GM21528 (cell line): ENCODE data around the gene CYP39A1.

Experiments
- ATAC-seq: cut with Tn5 transposase; IDR thresholded peaks from one replicate; pipeline ENCODE4 v1.9.1; 2021; ENCODE audit warnings: mild to moderate bottlenecking, moderate library complexity; ENCODE audit not compliant: unreplicated experiment, low FRiP score

The CYP39A1 gene, protein sequence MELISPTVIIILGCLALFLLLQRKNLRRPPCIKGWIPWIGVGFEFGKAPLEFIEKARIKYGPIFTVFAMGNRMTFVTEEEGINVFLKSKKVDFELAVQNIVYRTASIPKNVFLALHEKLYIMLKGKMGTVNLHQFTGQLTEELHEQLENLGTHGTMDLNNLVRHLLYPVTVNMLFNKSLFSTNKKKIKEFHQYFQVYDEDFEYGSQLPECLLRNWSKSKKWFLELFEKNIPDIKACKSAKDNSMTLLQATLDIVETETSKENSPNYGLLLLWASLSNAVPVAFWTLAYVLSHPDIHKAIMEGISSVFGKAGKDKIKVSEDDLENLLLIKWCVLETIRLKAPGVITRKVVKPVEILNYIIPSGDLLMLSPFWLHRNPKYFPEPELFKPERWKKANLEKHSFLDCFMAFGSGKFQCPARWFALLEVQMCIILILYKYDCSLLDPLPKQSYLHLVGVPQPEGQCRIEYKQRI

DNA sequence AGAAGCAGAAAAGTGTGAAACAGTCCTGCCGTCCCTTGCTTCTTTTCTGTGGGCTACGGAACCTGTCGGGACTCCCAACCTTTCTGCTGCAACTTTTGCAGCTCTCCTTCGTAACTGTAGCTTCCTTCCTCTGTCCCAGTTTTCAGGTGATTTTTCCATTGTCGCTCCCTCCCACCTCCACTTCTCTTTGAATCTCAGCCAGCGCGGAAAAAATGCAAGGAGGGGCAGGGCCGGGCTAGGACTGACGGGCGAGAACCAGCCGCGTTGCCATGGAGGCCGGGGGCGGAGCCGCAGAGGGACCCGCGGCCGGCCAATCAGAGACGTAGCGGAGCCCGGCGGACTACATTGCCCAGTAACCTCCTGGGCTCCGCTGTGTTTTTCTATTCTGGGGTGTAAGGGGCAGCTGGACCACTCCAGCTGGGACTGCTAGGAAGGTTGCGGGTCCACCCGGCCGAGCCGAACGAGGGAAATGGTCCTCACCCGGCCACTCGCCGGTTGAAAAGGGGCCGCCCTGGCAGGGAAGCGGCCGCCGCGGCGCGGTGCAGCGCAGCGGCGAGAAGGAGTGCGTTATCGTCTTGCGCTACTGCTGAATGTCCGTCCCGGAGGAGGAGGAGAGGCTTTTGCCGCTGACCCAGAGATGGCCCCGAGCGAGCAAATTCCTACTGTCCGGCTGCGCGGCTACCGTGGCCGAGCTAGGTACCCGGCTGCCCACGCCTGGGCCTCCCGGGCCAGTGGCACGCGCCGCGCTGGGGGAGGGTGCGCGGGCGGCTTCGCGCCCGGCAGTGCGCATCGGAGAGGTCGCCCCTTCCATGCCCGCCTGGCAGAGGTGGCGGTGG lies at the start of gene CYP39A1, which contains the start of gene SLC25A27:
CYP39A1 (minus strand) TSS at position 216 of the 836 bp plus-strand sequence. CDS start 236 bp downstream, outside the sequence.
SLC25A27 (plus strand) TSS at position 373 of the 836 bp plus-strand sequence; CDS start at position 591, 218 bp downstream.
- peak; percentile 100 for ATAC-seq

DNA sequence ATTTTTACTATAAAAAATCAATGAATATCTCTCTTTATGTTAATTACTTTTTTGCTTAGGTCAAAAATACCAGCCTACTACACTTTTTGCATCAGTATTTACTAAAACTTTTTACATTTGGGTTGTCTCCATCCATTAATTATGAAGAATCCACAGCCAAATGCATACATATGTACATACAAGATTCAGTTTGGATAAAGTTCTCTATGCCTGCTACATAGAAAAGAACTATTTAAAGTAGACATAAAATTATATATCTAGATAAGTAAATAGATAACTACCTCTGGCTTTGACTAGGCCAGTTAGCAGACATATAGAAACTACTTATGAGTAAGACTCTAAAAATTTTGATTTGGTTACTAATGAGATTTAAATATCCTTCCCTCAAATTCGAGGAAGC lies 47.4 kb upstream of the CYP39A1 start:
- ATAC-seq: no peak

DNA sequence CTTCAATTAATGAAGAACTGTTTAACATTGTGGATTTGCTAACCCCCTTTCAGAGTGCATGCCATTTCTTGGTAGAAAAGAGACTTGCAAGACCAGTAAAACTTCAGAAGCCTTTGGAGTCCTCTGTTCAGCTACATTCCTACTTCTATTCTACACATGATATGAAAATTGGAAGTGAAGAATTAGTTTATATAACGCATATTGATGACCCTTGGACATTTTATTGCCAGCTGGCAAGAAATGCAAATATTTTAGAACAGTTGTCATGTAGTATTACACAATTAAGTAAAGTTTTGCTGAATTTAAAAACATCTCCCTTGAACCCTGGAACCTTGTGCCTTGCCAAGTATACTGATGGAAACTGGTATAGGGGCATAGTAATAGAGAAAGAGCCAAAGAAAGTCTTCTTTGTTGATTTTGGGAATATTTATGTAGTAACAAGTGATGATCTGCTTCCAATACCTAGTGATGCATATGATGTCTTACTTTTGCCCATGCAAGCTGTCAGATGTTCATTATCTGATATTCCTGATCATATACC lies 38.4 kb upstream of the CYP39A1 start:
- ATAC-seq: no peak

DNA sequence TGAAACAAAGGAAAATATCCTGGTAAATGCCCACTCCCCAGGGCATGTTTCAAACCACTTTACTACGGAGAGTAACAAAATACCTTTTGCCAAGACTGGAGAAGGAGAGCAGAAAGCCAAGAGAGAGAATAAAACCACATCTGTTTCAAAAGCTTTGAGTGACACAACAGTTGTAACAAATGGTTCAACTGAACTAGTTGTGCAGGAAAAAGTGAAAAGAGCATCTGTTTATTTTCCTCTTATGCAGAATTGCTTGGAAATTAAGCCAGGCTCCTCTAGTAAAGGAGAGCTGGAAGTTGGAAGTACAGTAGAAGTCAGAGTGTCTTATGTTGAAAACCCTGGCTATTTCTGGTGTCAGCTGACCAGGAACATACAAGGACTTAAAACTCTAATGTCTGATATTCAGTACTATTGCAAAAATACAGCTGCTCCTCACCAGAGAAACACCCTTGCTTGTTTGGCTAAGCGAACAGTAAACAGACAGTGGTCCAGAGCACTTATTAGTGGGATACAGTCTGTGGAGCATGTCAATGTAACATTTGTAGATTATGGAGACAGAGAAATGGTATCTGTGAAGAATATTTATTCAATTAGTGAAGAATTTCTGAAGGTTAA lies 37.6 kb upstream of the CYP39A1 start:
- ATAC-seq: no peak

DNA sequence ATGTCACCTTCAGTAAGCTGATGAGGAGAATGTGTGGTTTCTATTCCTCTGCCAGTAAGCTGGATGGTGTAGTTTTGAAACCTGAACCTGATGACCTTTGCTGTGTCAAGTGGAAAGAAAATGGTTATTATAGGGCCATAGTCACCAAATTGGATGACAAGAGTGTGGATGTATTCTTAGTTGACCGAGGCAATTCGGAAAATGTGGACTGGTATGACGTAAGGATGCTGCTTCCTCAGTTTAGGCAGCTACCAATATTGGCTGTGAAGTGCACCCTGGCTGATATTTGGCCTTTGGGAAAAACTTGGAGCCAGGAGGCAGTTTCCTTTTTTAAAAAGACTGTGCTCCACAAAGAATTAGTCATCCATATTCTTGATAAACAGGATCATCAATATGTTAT lies 37.0 kb upstream of the CYP39A1 start:
- no peak for ATAC-seq

DNA sequence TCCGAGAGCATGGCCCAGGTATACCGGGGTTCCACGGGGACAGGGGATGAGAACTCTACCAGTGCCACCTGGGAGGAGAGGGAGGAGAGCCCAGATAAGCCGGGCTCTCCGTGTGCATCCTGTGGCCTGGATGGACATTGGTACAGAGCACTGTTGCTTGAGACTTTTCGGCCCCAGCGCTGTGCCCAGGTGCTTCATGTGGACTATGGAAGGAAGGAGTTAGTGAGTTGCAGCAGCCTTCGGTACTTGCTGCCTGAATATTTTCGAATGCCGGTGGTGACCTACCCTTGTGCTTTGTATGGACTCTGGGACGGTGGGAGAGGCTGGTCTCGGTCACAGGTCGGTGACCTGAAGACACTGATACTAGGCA lies 36.3 kb upstream of the CYP39A1 start:
- ATAC-seq: no peak

DNA sequence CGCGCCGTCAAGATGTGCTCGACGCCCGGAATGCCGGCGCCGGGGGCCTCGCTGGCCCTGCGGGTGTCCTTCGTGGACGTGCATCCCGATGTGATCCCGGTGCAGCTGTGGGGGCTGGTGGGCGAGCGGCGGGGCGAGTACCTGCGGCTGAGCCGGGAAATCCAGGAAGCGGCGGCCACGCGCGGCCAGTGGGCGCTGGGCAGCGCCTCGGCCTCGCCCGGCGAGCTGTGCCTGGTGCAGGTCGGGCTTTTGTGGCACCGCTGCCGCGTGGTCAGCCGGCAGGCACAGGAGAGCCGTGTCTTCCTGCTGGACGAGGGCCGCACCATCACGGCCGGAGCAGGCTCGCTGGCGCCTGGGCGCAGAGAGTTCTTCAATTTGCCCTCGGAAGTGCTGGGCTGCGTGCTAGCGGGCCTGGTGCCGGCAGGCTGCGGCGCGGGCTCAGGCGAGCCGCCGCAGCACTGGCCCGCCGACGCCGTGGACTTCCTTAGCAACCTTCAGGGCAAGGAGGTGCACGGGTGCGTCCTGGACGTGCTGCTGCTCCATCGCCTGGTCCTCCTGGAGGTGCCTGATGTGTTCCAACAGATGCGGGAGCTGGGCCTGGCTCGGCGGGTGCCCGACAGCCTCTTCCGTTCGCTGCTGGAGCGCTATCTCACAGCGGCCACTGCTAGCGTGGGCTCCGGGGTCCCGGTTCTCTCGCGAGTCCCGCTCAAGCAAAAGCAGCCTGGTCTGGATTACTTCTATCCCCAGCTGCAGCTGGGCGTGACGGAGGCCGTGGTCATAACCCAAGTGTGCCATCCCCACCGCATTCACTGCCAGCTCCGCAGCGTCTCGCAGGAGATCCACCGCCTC lies 35.7 kb upstream of the CYP39A1 start:
- ATAC-seq: no peak

DNA sequence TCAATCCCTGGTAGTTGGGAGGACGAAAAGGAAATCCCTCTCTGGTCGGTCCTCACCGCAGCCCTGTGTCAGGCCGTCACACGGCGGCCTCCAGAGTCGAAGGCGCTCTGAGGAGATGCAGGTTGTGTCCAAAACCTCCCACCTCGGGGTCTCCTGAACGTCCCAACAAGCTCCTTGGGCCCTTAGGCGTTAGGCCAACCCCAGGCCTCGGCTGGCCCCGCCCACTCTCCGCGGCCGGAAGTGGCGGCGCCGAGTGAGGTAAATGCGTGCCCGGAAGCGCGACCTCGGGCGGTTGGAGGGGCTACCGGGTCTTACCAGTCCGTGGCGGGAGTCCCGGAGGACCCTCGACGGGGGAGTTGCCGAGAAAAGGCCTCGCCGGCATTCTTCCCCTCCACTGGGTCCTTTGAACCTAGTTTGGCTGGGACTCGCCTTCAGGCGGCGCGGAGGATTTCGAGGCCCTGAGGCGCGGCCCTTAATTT lies 35.0 kb upstream of the CYP39A1 start, which contains the start of gene TDRD6:
TDRD6 (plus strand) TSS at position 267 of the 479 bp plus-strand sequence. CDS start 244 bp downstream, outside the sequence.
- no peak for ATAC-seq

DNA sequence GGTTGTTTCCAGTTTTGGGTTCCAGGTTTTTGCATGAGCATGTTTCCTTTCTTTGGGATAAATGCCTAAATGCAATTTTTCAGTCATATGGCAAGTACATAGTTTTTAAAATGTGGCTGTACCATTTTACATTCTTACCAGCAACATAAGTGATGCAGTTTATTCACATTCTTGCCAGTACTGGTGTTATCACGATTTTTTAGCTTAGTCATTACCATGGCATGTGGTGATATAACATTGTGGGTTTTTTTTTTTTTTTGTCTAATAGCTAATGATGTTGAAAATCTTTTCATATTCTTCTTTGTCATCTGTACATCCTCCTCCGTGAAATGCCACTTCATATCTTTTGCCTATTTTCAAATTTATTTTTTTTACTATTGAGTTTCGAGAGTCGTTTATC lies 32.2 kb upstream of the CYP39A1 start:
- no peak for ATAC-seq

DNA sequence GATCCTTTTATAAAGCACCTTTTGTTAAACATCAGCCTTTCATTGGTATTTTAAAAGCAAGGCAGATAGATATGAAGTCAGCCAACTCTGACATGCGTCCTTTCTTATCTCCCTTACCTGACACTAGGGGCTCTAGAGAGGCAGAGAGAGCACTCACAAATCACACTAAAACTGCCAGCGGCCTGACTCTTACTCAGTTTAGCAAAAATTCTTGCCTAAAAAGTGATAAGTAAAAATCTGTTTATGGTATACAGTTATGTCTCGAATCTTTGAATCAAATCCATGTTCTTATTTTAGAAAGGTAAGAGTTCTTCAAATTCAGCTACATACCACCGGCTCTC lies 24.7 kb upstream of the CYP39A1 start:
- ATAC-seq: no peak

DNA sequence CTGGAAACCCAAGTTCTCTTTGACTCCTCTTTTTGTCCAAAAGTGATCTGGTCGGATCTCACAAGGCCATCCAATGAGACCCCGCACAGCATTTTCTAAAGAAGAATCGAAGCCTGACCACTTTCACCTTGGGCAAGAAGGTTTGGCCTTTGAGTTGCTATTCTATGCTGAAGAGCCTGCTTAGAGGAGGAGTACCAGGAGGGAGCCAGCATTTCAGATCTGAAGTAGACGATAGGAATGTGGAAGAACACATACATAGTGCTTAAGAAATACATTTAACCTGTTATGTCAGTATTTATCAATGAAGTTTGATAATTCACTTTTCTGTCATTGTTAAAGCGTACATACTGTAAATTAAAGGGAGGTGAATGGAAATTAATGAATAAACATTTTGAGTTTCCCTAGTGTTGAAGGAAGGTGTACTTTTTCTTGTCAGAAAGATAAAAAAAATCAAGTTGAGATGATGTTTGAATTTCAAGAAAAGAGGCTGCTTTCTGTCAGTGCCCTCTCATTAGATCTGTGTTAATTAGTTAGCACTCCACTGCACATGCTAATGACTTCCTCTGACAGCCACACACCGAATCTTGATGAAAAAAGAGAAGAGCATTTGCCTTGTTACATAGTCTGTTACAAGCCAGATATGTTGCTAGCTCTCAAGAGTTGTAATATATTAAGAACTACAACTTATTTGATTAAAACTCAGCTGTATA lies 24.1 kb upstream of the CYP39A1 start:
- ATAC-seq: no peak

DNA sequence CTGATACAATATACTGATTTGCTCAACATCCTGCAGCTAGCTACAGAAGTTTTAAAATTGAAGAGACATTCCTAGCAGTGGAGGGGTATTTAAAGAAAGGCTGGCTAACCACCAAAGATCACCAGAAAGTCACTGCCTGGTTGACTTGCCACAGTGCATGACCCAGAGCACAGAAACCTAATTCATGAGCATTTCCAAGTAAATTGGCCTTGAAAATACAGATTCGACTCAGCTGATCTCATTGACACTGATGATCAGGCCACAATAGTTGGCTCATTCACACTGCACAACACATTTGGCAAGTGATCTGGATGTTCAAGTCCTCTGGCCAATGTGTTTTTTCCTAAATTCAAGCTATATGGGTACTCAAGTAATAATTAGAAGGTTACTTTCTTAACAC lies 21.8 kb upstream of the CYP39A1 start:
- ATAC-seq: no peak

DNA sequence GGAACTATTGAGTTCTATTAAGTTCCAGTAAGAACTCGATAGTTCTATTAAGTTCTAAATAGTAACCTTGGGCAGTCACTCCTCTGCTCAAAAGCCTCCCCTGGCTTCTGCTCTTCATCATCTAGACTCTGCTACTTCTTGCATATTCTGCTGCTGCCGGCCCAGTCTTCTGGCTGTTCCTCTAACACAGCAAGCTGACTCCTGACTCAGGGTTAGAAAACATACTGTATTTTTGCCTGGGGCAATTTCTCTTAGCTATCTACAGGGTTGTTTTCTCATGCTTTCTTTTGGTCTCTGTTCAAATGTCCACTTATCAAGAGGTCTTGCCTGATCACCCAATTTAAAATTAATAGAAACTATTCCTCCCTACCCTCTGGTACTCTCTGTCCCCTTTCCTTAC lies 14.8 kb upstream of the CYP39A1 start:
- ATAC-seq: no peak

DNA sequence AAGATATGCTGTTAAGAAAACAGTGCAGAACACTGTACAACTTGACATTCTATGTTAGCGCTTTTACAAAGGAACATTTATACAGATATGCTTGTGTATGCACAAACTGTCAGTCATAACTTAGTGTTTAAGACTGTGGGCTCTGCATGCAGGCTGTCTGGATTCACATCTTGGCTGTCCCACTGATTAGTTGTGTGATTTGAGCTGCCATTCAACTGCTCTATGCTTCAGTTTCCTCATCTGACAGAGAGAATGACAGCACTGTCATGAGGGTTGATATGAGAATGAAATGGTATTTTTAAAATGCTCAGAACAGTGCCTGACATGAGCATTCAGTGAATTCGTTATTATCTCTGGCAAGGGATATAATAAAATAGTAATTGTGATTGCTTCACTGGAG lies 8.9 kb upstream of the CYP39A1 start:
- ATAC-seq: no peak

DNA sequence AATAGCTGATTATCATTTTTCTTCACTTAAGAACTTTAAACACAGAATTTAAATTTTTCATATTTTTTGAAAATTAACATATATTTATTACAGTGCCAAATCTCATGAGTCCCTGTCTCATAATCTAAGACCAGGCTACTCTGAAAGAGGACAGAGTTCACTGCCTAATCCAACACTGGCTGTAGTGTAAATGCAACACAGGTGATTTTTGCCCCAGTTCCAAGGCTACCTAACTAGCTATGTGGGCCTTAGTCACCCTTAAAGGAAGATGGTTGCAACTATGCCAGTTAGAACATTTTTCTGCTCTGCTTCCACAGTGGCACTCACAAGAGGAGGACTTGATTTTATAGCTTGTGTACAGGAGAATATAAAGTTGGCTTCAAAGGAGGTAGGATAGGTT lies 5.0 kb upstream of the CYP39A1 start:
- no peak for ATAC-seq

DNA sequence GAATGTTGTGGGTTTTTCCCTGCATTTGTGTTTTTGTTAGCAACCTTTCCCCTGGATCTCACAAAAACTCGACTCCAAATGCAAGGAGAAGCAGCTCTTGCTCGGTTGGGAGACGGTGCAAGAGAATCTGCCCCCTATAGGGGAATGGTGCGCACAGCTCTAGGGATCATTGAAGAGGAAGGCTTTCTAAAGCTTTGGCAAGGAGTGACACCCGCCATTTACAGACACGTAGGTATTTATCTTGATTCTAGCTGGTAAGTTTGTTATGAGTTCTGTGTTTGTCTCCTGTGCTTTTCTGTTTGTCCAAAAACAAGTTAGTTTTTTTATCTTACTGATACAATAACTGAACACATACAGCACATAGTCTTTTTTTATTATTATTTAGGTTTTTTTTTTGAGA lies 3.2 kb upstream of the CYP39A1 start:
- ATAC-seq: no peak

DNA sequence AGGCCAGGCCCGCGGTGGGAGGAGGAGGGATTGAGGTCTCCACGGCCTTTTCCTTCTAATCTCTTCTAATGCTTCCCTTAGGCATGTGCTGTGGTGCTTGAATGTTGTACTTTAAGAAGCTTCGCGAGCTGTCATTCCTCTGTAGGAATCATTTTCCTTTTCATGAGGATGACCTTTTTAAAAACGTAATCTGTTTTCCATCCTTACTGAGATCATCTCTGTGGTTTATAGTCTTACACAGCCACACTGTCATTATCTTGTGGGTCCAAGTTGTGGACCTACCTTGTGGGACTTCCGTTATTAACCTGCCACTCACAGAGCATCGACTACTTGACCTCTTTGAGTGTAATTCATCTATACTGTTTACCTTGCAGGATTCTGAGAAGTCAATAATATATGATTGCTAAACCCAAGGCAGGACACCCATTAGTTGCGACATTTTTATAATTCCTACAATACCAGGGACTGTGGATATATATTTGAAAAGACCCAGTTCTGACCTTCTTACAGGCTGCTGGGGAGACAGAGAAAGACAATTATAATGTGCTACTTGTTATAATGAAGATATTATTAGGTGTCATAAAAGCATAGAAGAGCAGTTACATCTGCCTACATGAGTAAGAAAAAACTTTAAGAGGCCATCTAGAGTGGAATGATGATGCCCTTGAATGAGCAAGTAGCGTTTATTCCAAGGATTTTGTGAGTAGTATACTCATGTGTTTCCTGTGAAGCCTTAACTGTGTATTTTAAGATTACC lies 999 bp upstream of the CYP39A1 start:
- no peak for ATAC-seq

DNA sequence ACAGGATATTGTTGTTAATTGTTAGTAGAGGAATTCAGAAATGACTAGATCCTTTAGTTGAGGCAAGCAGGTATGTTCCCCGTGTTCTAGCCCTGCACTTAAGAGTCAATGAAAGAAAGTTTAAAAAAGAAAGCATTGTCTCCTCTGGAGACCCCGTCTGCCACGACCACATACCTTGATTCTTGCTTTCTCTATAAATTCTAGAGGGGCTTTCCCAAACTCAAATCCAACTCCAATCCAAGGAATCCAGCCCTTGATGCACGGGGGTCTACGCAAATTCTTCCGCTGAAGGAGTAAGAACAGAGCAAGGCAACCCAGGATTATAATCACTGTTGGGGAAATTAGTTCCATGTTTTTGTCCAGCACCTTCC lies 401 bp downstream of the CYP39A1 start:
- no peak for ATAC-seq
